SH-SY5Y (cell line): ENCODE results near the gene ALKBH3.

ENCODE experiments used
- GATA2 ChIP-seq: IDR thresholded peaks from 2 replicates; pipeline ENCODE4 v1.6.1; 2011; ENCODE audit warnings: mild to moderate bottlenecking, low read depth, low read length
- GATA3 ChIP-seq: IDR thresholded peaks from 2 replicates; pipeline ENCODE4 v1.6.1; 2011; ENCODE audit warnings: low read depth, mild to moderate bottlenecking, low read length, moderate library complexity

DNA sequence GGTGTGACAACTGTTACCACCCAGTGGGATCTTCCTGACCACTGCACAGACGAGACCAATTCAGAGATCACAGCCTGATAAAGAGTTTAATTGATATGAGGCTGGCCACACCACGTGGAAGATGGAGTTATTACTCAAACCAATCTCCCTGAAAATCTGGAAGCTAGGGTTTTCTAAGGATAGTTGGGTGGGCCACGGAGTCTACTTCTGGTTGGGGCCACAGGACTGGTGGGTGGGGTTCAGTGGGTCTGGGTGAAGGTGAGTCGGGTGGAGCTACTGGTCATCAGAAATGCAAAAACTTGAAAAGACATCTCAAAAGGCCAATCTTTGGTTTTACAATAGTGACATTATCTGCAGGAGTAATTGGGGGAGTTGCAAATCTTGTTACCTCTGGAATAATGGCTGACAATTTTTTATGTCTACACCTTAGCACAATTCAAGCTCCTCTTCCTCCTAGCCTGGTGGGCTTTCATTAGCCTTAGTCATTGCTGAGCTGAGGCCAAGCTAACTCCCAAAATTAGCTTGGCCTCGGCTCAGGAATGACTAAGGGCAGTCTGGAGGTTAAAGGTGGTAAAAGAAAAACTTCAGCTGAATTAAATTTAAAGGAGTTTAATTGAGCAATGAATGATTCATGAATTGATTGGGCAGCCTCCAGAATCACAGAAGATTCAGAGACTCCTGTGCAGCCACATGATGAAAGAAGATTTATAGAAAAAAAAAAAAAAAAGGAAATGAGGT lies 74.9 kb downstream of the ALKBH3 start:
- TF ChIP-seq GATA2 (no peak), GATA3 (no peak)
